ENCODE measurements around the gene ITGB7. TPM values are rescaled to one million over a fixed set of nuclear protein-coding genes. Genes with fewer than 3 reads are reported as not detected.

The ITGB7 gene
- total and polyA plus RNA-seq, 9 of the 15 experiments (the other 6 are each of a cell fraction or from before 2014, with no cell fraction given) = 0.06 to 2.0 (median 0.67) TPM

GRCh38 chr12:53201177-53201541 lies 5.9 kb downstream of the ITGB7 start (continued):
- TF ChIP-seq PML (IDR thresholded peaks at IDR 0.05; ENCODE audit: low read length) (no peak), ARID1B (IDR thresholded peaks at IDR 0.05) (peak; percentile 87), TCF15 (CRISPR knock-in tag; IDR thresholded peaks at IDR 0.05) (no peak), NR3C1 (CRISPR knock-in tag; IDR thresholded peaks at IDR 0.05) (no peak), SMAD2 (IDR thresholded peaks at IDR 0.05; ENCODE audit: low read depth, low read length) (no peak), SUPT5H (IDR thresholded peaks at IDR 0.05) (no peak), HDAC1 (IDR thresholded peaks at IDR 0.05) (no peak), NFRKB (IDR thresholded peaks at IDR 0.05; ENCODE audit: low read depth) (no peak), ZC3H8 (IDR thresholded peaks at IDR 0.05) (no peak), NFYB (IDR thresholded peaks at IDR 0.05; ENCODE audit: extremely low read depth, insufficient read length) (no peak), ZNF583 (CRISPR knock-in tag; IDR thresholded peaks at IDR 0.05) (no peak), EP300 (IDR thresholded peaks at IDR 0.05; ENCODE audit: low read length) (peak; percentile 59; the same call in 1 of the 2 replicates), SP1 (CRISPR knock-in tag; IDR thresholded peaks at IDR 0.05) (no peak), ZNF134 (CRISPR knock-in tag; conservative IDR thresholded peaks at IDR 0.05) (no peak), FOXM1 (IDR thresholded peaks at IDR 0.05; ENCODE audit: low read depth) (0 out of 2 replicates have a peak, but pooled peaks have one; percentile 22), FOXM1 (CRISPR knock-in tag; IDR thresholded peaks at IDR 0.05; ENCODE audit: low read depth) (no peak), ZNF785 (CRISPR knock-in tag; IDR thresholded peaks at IDR 0.05) (no peak), ZNF408 (CRISPR knock-in tag; IDR thresholded peaks at IDR 0.05; ENCODE audit: low read depth) (no peak), ZNF764 (CRISPR knock-in tag; IDR thresholded peaks at IDR 0.05; ENCODE audit: low read depth) (no peak), MGA (IDR thresholded peaks at IDR 0.05) (no peak), ETV1 (tag; conservative IDR thresholded peaks at IDR 0.05; ENCODE audit: low read depth) (no peak), ZNF354B (CRISPR knock-in tag; IDR thresholded peaks at IDR 0.05) (no peak), PPARD (CRISPR knock-in tag; IDR thresholded peaks at IDR 0.05) (no peak)
